SK-N-SH (cell line): Measurements from ENCODE around the gene STIM2. TPM values are rescaled to one million over a fixed set of nuclear protein-coding genes. Genes with fewer than 3 reads are reported as not detected.

Experiments used
- CTCF ChIA-PET: fragments of 300-600, 350-600 bp; formaldehyde crosslinking; extraction: SDS; loops from one replicate; lab custom pipeline; 2021; lab: Yijun Ruan, JAX
- POLR2A ChIA-PET: fragments of 350-600 bp; sonication (Branson Sonifier 250); formaldehyde crosslinking; extraction: SDS; loops from one replicate; lab custom pipeline; 2020; ENCODE audit warnings: antibody characterized with exemption, inconsistent platforms; lab: Yijun Ruan, JAX
- DNase-seq: peaks from one replicate; pipeline ENCODE4 v3.0.0; 2012
- H2AFZ ChIP-seq: fragments of 200-600 bp; sonication (generic); 2 replicates; pipeline ENCODE4 v1.8.1; 2016; ENCODE audit warnings: antibody characterized with exemption, mild to moderate bottlenecking, low read depth
- H3F3A ChIP-seq: fragments of 200-600 bp; sonication (generic); replicated peaks from 2 replicates; pipeline ENCODE3; 2016; ENCODE audit warnings: antibody characterized with exemption, mild to moderate bottlenecking; ENCODE audit not compliant: insufficient read depth
- H3K27ac ChIP-seq, 2 experiments: fragments of 200-500 bp in 1 of 2; fragments of 200-600 bp in 1 of 2; sonication (Bioruptor generic) in 1 of 2; sonication (generic), shearing (Covaris generic) in 1 of 2; 2 replicates each; pipeline versions ENCODE4 v1.5.1 to v1.6.1; 2014 to 2016; ENCODE audit warnings: low read depth in 2 of 2, inconsistent platforms in 1 of 2, low read length in 1 of 2, mild to moderate bottlenecking in 1 of 2, mixed read lengths in 1 of 2
- H3K27me3 ChIP-seq: fragments of 200-600 bp; sonication (generic), shearing (Covaris generic); 2 replicates; pipeline ENCODE4 v1.6.1; 2016; ENCODE audit warnings: mixed run types; ENCODE audit not compliant: insufficient read depth
- H3K36me3 ChIP-seq, 2 experiments: fragments of 200-500 bp in 1 of 2; fragments of 200-600 bp in 1 of 2; sonication (Bioruptor generic) in 1 of 2; sonication (generic) in 1 of 2; replicated peaks in 1 of 2; 2 replicates each; pipeline versions ENCODE3 to v1.5.1; 2014 to 2016; ENCODE audit warnings: low read length in 1 of 2, mild to moderate bottlenecking in 1 of 2; ENCODE audit not compliant: insufficient read depth in 2 of 2, control insufficient read depth in 1 of 2
- H3K4me1 ChIP-seq, 2 experiments: fragments of 200-500 bp in 1 of 2; fragments of 200-600 bp in 1 of 2; sonication (Bioruptor generic) in 1 of 2; sonication (generic), shearing (Covaris generic) in 1 of 2; 2 replicates each; pipeline versions ENCODE4 v1.5.1 to v1.6.1; 2014 to 2016; ENCODE audit warnings: low read depth in 1 of 2, low read length in 1 of 2, mixed run types in 1 of 2; ENCODE audit not compliant: insufficient read depth in 2 of 2, control insufficient read depth in 1 of 2
- H3K4me2 ChIP-seq: fragments of 200-600 bp; sonication (generic), shearing (Covaris generic); 2 replicates; pipeline ENCODE4 v1.6.1; 2017; ENCODE audit warnings: mixed run types
- H3K4me3 ChIP-seq, 2 experiments: fragments of 200-500 bp in 1 of 2; fragments of 200-600 bp in 1 of 2; sonication (Bioruptor generic) in 1 of 2; sonication (generic), shearing (Covaris generic) in 1 of 2; 2 replicates each; pipeline versions ENCODE4 v1.5.1 to v1.8.1; 2014 to 2016; ENCODE audit warnings: low read depth in 2 of 2, inconsistent platforms in 1 of 2, low read length in 1 of 2, mild to moderate bottlenecking in 1 of 2, mixed read lengths in 1 of 2, moderate library complexity in 1 of 2
- H3K79me2 ChIP-seq: fragments of 200-600 bp; sonication (generic); 2 replicates; pipeline ENCODE4 v1.8.1; 2017; ENCODE audit warnings: mild to moderate bottlenecking; ENCODE audit not compliant: insufficient read depth
- H3K9ac ChIP-seq: fragments of 200-600 bp; sonication (generic); 2 replicates; pipeline ENCODE4 v1.6.1; 2017; ENCODE audit warnings: mixed run types
- H3K9me2 ChIP-seq: fragments of 200-600 bp; sonication (generic); 2 replicates; pipeline ENCODE4 v1.6.1; 2017; ENCODE audit warnings: mixed run types
- H3K9me3 ChIP-seq: fragments of 200-600 bp; sonication (generic); 2 replicates; pipeline ENCODE4 v1.6.1; 2017; ENCODE audit warnings: mixed run types, mild to moderate bottlenecking, moderate library complexity
- H4K20me1 ChIP-seq: fragments of 200-600 bp; sonication (generic); 2 replicates; pipeline ENCODE4 v1.6.1; 2017; ENCODE audit warnings: mild to moderate bottlenecking, mixed run types; ENCODE audit not compliant: insufficient read depth
- EZH2phosphoT487 ChIP-seq: fragments of 200-600 bp; sonication (generic); IDR thresholded peaks from 2 replicates; pipeline ENCODE4 v1.6.1; 2017; ENCODE audit warnings: low read depth, mixed run types, mild to moderate bottlenecking, antibody characterized with exemption, moderate library complexity, borderline replicate concordance
- FOSL2 ChIP-seq: IDR thresholded peaks from 2 replicates; pipeline ENCODE4 v1.4.0; 2012; ENCODE audit warnings: low read depth, mild to moderate bottlenecking, moderate library complexity, borderline replicate concordance
- FOXJ3 ChIP-seq: sonication (generic); formaldehyde crosslinking; IDR thresholded peaks from 2 replicates; pipeline ENCODE4 v1.5.1; 2020; ENCODE audit warnings: mild to moderate bottlenecking, missing genetic modification reagents
- GABPA ChIP-seq: IDR thresholded peaks from 2 replicates; pipeline ENCODE4 v1.4.0; 2012; ENCODE audit warnings: low read depth, mild to moderate bottlenecking
- IRF3 ChIP-seq: fragments of 150-350 bp; IDR thresholded peaks from 2 replicates; pipeline ENCODE4 v1.6.1; 2016; ENCODE audit warnings: mild to moderate bottlenecking, low read depth, low read length
- MEF2A ChIP-seq: IDR thresholded peaks from 2 replicates; pipeline ENCODE4 v1.4.0; 2012; ENCODE audit warnings: low read depth, borderline replicate concordance
- NRF1 ChIP-seq: IDR thresholded peaks from 2 replicates; pipeline ENCODE4 v1.6.1; 2012; ENCODE audit warnings: low read depth, mild to moderate bottlenecking, low read length
- PBX3 ChIP-seq: IDR thresholded peaks from 2 replicates; pipeline ENCODE4; 2012
- POLR2AphosphoS5 ChIP-seq: IDR thresholded peaks from 2 replicates; pipeline ENCODE4 v1.6.1; 2012; ENCODE audit warnings: low read depth, low read length
- RAD21 ChIP-seq: IDR thresholded peaks from 2 replicates; pipeline ENCODE4 v1.6.1; 2012; ENCODE audit warnings: mild to moderate bottlenecking, low read length
- REST ChIP-seq: IDR thresholded peaks from 2 replicates; pipeline ENCODE4 v1.6.1; 2012; ENCODE audit warnings: mild to moderate bottlenecking, low read depth, low read length, moderate library complexity
- RFX5 ChIP-seq: IDR thresholded peaks from 2 replicates; pipeline ENCODE4 v1.6.1; 2012; ENCODE audit warnings: mild to moderate bottlenecking, improper control_type of control experiment, low read length
- RXRA ChIP-seq: IDR thresholded peaks from 2 replicates; pipeline ENCODE4 v1.4.0; 2012; ENCODE audit warnings: low read depth, mild to moderate bottlenecking, borderline replicate concordance
- TCF12 ChIP-seq: IDR thresholded peaks from 2 replicates; pipeline ENCODE4 v1.4.0; 2012
- ZBTB33 ChIP-seq: IDR thresholded peaks from 2 replicates; pipeline ENCODE4 v1.4.0; 2012; ENCODE audit warnings: low read depth, borderline replicate concordance
- WGBS: methylation state at CpG from one replicate; pipeline ENCODE4 v1.1.6; 2017; ENCODE audit warnings: low lambda C conversion rate; 5-methylcytosine and 5-hydroxymethylcytosine counted together
- polyA plus RNA-seq, 3 experiments: library from polyadenylated mRNA; depleted of rRNA; stranded (reverse); fragments of >200 nt; gene quantifications; 2 replicates each; pipeline ENCODE4 v1.2.3, GENCODE V29; 2012
- TF ChIP-seq, protein P1 (sequence below): IDR thresholded peaks from 2 replicates; pipeline ENCODE4 v1.4.0; 2012; ENCODE audit warnings: low read depth
- TF ChIP-seq, protein P2 (sequence below): fragments of 150-350 bp; IDR thresholded peaks from 2 replicates; pipeline ENCODE4 v1.6.1; 2017; ENCODE audit warnings: antibody characterized with exemption, low read length, low read depth, borderline replicate concordance

STIM2 gene
- polyA plus RNA-seq, 1 of the 3 experiments (the other 2 are of a cell fraction), result 14.7 TPM

GRCh38 chr4:27008679-27009078 lies 148.0 kb downstream of the STIM2 start:
- ChIA-PET POLR2A (no interaction called here), CTCF (interaction anchor here (1.2 to 2.5 kb wide), 2 partner anchors 143 to 550 kb away, joined by 6 to 12 read pairs; no protein-coding TSS in a partner anchor)
- no peaks in the 10 kb centered on the region for H3K27me3 ChIP-seq
- H3K9me3 ChIP-seq, result no peaks in the 10 kb centered on the region
- peaks cover 0 to 40% of the 10 kb centered on the region in 2 experiments; a peak in 3 of 4 replicates for H3K4me1 ChIP-seq
- no peaks in the 10 kb centered on the region for H3K79me2 ChIP-seq
- DNase-seq, result no peak
- H3K4me3 ChIP-seq, result no peak overlapping the region
- no peaks in the 10 kb centered on the region for H4K20me1 ChIP-seq
- no peak overlapping the region for H2AFZ ChIP-seq
- H3K27ac ChIP-seq, result no peak overlapping the region
- no peak overlapping the region for H3K9ac ChIP-seq
- TF ChIP-seq MEF2A, result no peak
- TF ChIP-seq RXRA, result no peak
- TF ChIP-seq FOXJ3 (CRISPR knock-in tag), result no peak
- TF ChIP-seq, protein P1, sequence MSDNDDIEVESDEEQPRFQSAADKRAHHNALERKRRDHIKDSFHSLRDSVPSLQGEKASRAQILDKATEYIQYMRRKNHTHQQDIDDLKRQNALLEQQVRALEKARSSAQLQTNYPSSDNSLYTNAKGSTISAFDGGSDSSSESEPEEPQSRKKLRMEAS, result no peak
- TF ChIP-seq TCF12, result no peak
- no peak for TF ChIP-seq NRF1
- TF ChIP-seq RAD21, result no peak
- TF ChIP-seq PBX3, result no peak
- TF ChIP-seq RFX5, result no peak
- TF ChIP-seq REST, result no peak
- TF ChIP-seq IRF3, result no peak
- TF ChIP-seq, protein P2, sequence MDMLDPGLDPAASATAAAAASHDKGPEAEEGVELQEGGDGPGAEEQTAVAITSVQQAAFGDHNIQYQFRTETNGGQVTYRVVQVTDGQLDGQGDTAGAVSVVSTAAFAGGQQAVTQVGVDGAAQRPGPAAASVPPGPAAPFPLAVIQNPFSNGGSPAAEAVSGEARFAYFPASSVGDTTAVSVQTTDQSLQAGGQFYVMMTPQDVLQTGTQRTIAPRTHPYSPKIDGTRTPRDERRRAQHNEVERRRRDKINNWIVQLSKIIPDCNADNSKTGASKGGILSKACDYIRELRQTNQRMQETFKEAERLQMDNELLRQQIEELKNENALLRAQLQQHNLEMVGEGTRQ, result no peak
- TF ChIP-seq FOSL2, result no peak
- no peak for TF ChIP-seq ZBTB33
- TF ChIP-seq GABPA, result no peak
- no peak for TF ChIP-seq POLR2AphosphoS5
- no peak for TF ChIP-seq EZH2phosphoT487
- TF ChIP-seq, all 33 proteins: peak for 0
- Histone ChIP-seq H3K9me2 (no peaks in the 10 kb centered on the region), H3K36me3 (peaks cover 0 to 10% of the 10 kb centered on the region in 2 experiments), H3K4me2 (no peak overlapping the region), H3F3A (peaks cover 31% of the 10 kb centered on the region)
- 92% methylated on average over 4 of the region's 4 CpGs for WGBS
